NCI-H2029 treated with DMSO at 0.1 percent for 48 hours (cell line): ENCODE data around the gene C6orf62.
"Not testable (repeated sequence)": the region's sequence is repeated elsewhere in the genome, so short reads cannot be mapped to it uniquely, and the experiment has no call there.

Source experiments
- DNase-seq: peaks from one replicate; lab custom pipeline; 2025; lab: John Stamatoyannopoulos, UW

Gene C6orf62

DNA sequence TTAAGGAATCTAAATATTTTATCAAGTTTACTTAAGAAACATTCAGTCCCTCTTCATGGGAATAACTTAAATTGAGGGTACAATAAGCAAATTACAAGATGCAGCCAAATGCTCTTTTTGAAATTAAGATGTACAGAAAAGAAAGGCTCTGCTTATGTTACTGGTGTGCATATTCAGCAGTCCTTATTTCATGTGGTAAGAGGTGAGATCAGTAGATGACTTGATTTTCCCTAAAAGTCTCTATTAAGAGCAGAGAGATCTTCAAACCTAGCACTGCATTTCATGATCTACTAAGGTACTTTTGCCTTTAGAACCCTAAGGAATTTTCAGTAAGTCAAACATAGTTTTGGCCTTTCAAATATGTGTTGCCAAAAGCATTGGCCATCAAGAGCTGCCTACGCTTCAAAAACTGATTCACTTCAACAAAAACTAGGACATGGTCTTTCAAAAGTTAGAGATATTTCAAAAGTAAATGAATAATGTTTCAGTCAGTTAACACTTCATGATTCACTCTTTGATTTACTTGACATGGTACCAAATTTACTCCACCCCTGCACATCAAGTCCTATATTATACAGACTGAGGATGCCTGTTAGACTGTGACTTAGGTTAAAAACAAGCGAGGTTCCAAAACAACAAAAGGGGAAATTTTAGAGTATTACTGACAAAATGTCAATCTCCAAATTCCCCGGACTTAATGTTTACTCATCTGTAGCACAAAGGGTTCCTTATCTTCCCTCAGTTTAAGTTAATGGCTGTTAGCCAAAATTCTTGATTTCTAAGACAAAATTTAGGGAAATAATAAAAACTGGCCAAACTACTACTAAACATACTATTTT lies 19.2 kb downstream of the C6orf62 start:
- DNase-seq, result no peak

DNA sequence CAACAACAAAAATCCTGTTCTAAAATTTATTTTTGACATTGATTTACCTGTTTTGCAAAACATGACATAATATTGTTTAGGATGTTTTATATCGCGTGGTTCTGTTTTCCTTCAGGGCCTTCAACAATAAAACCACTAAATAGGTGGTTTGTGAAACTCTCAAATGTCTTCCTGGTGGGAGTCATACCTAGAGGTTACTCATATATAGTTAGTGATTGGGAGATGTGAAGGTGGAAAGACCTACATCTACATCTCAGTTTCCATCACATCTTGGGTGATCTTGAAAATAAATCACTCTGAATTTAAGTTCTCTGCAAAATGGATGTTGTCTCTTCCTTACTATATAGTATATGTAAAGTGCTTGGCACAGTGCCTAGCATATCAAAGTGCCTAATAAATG lies 22.9 kb downstream of the C6orf62 start:
- no peak for DNase-seq

DNA sequence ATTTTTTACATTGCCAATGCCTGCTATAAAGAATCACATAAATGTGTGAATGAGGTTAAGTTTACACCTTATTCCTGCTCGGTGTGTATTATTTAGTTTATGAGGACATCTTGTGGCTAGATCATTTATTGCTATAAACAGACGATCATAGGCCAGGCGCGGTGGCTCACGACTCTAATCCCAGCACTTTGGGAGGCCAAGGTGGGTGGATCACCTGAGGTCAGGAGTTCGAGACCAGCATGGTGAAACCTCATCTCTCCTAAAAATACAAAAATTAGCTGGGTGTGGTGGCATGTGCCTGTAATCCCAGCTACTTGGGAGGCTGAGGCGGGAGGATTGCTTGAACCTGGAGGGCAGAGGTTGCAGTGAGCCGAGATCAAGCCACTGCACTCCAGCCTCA lies 23.3 kb downstream of the C6orf62 start:
- peak; percentile 89 for DNase-seq

DNA sequence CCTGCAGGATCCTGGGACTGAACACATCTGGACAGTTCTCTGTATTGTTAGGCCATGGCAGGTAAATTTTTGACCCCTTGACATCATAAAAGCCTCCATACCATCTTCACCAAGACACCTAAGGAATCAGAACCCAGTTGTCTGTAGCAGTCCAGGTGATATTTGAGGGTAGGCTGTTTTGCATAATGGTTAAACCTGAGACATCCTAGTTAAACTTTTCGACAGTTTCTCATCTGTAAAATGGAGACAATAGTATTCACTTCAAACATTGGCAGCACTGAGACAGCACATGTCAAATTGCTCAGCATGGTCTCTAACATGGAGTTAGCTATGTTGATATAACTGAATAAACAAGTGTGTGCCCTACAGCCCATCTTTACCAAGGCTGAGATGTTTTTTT lies 24.8 kb downstream of the C6orf62 start:
- DNase-seq, result no peak

DNA sequence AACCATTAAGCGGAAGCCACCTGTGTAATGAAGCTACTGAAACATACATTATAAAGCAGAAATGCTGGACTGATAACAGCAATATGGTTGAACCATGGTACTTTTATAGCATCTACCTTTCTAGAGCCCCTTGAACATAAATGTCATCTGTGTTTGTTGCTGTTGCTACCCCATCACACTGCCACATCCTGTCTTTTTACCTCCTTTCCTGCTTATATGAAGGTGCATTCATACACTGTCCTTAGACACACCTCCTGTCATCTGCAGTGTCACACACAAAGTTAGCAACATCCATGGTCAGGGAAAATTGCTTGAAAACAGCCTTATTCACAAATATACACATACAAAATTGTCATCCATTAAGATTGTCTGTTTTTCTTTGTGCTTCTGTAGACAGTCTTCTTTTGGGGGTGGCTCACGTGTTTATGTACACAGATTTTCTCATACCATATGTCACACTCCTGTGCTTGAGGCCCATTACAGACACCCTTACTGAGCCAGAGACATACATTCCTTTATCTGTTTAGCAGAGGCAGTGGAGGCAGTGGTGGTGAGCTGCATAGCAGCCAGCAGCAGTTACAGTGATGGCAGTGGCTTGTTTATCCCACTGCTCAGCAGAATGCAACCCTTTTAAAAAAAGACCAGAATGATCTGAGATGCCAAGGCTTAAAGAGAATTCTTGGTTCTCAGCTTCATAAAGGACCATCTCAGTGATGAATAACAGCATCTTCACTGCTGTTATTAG lies 25.9 kb downstream of the C6orf62 start:
- DNase-seq, result no peak

DNA sequence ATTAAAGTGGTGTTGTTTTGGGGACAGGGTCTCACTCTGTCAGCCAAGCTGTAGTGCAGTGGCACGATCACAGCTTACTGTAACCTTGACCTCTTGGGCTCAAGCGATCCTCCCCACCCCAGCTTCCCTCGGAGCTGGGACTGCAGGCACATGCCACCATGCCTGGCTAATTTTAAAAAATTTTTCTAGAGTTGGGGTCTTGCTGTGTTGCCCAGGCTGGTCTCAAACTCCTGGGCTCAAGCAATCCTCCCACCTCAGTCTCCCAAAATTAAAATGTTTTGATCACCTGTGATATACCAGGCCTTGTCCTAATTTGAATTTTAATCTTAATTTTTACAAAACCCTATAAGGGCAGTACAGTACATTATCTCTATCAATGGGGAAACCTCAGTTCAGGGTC lies 26.5 kb downstream of the C6orf62 start:
- DNase-seq, result no peak

DNA sequence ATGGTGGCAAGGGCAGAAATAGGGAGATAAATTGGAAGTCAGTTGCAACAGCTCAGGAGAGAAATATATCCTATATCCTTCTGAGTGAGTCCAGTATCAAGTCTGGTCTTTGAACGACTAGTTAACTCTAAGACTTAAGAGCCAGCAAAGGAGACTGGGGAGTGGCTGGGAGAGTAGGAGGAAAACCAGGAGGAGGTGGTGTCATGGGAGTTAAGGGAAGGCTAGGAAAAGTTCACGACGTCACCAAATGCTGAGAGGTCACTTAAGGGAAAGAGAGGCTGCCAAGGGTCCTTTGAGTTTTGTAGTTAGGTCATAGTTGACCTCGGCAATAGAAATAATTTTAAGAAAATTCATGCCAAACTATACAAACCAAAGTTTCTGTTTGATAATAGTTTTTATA lies 27.0 kb downstream of the C6orf62 start:
- DNase-seq, result no peak

DNA sequence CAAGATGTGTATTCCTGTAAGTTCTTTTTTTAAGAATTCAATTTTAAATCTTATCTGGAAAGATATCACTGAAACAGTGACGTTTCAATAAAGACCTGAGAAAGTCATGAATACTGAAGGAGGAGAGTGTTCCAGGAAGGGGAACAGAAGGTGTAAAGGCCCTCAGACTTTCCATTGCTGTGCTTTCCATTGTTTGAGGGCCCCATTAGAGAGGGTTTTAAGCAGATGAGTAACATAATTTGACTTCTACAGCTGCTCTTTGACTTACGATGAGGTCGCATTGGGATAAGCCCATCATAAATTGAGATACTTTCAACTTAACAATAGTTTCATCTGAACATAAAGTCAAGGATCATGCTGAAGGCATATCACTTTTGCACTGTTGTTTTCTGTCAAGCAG lies 27.4 kb downstream of the C6orf62 start:
- no peak for DNase-seq

DNA sequence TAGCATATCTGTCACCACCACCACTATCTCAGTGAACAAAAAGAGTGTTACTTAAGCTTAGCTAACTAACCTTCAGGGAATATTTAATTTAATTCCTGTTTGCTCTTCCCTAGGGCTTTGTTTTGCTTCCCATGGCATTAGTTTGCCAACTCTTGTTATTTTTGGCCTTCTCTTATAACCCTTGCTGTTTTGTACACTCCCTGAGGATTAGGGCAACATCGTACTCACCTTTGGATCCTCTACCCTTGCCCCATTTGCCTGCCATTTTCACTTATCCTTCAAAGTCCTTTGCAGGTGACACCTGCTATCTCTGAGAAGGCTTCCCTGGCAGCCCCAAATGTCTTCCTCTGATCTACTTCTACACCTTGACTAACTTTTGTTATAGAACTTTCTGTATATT lies 28.4 kb downstream of the C6orf62 start:
- DNase-seq, result no peak

DNA sequence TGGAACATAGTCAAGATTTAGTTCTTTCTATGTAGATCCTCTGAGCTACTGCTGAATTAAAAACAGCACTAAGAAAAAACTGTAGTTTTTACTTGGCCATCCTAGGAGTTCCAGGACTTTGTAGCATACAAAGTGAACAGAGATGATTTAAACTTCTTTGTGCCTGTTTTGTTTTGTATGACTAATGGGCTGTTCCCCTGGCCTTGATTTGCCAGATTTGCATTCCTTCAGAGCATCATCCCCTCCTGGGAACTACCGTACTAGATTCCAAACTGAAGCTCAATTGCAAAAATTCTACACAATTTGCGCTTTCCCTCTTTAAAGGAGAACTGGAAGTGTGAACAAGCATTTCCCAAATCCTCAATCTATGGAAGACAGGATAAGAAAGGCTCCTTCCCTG lies 29.0 kb downstream of the C6orf62 start:
- no peak for DNase-seq

DNA sequence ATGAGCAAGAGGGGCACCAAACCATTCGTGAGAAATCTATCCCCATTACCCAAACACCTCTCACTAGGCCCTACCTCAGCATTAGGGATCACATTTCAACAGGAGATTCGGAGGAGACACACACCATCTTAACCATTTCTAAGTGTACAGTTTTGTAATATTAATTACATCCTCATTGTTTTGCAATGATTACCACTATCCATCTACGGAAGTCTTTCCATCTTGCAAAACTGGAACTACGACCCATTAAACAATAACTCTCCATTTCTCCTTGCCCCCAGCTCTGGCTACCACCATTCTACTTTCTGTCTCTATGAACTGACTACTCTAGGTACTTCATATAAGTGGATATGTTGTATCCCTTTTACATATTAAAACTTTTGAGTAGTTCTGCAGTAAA lies 32.0 kb downstream of the C6orf62 start:
- no peak for DNase-seq

DNA sequence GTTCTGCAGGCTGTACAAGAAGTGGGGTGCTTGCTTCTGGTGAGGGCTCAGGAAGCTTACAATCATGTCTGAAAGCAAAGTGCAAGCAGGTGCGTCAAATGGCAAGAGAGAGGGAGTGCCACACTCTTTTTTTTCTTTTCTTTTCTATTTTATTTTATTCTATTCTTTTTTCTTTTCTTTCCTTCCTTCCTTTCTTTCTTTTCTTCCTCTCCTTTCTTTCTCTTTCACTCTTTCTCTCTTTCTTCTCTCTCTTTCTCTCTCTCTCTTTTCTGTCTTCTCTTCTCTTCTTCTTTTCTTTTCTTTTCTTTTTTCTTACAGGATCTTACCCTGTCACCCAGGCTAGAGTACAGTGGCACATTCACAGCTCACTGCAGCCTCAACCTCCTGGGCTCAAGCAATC lies 32.5 kb downstream of the C6orf62 start:
- DNase-seq, result no peak

DNA sequence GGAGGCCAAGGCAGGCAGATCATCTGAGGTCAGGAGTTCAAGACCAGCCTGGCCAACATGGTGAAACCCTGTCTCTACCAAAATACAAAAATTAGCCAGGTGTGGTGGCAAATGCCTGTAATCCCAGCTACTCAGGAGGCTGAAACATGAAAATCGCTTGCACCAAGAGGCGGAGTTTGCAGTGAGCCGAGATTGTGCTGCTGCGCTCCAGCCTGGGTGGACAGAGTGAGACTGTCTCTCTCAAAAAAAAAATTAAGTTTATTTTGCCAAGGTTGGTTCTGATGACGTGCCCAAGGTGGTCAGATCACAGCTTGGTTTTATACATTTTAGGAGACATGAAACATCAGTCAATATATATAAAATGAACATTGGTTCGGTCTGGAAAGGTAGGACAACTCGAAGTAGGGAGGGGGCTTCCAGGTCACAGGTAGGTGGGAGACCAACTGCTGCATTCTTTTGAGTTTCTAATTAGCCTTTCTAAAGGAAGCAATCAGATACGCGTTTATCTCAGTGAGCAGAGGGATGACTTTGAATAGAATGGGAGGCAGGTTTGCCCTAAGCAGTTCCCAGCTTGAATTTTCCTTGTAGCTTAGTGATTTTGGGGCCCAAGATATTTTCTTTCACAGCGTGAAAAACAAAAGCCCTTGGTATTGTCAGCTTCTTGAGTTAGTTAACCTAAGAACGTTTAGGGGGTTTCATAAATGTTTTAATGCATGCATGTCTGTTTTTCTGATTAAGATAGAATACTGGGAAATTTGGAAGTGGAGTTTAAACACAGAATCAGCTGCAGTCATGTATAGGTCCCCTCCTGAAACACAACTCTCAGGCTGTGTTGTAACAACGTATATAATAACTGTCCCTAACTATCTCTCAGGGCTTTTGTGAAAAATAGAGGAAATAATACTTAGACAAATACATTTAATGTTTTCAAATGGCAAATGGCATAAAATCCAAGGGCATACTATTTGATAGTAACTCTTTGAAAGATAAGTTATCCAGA lies 35.4 kb downstream of the C6orf62 start:
- DNase-seq, result no peak

DNA sequence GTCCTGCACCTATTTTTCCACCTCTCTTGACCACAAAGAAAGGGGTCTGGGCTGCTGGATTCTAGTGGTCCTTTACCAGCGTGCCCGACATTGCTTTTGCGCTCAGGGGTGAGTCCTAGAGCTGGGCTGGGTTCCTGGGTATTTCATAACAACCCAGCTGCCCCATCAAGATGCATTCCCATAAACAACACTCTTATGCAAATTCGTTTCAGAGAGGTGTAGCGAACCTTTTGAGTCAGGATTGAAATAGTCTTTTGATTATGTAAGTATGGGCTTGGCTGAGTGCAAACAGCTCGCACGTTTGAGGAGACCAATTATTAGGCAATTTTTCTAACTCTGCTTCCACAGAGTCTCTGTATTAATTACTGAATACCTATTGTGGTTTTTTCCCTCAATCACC lies 38.4 kb downstream of the C6orf62 start:
- no peak for DNase-seq

DNA sequence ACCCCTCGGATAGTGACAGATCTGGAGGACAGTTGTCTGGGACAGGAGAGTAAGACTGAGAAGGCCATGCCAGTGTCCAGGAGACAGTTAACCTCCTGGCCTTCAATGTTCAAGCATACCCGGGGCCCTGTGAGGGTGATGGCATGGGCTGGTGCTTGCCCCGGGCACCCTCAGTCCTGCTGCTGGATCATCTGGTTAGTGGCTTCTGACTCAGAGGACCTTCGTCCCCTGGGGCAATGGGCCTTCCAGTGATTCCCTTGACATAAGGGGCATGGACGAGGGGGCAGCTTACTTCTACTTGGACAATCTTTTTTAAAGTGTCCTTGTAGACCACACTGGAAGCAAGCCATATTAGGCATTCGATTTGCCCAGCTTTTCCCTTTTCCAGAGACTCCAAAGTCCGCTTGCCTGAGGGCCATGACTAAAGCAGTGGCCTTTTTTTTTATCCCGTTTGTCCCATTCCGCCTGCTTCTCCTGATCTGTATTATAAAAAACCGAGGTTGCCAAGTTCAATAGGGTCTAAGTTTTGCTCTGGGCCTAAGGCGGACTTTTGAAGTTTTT lies 40.1 kb downstream of the C6orf62 start:
- DNase-seq, result not testable (repeated sequence)

DNA sequence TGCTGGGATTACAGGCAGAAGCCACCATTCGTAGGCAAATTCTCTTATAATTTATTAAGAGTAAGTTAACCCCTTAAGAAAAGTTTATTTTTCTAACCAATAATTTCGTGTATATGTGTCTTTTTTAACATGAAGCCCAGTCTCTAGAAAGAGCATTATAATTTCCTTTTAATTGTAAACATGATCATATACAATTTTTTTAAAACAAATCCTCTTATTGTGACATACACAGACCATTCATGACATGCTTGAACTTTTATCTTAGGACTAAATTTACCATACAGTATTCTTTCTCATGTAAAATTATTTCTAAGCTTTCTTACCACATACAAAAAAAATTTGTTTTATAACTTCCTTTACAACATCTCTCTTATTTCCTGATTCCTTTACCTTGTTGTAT lies 45.3 kb downstream of the C6orf62 start:
- DNase-seq, result no peak

DNA sequence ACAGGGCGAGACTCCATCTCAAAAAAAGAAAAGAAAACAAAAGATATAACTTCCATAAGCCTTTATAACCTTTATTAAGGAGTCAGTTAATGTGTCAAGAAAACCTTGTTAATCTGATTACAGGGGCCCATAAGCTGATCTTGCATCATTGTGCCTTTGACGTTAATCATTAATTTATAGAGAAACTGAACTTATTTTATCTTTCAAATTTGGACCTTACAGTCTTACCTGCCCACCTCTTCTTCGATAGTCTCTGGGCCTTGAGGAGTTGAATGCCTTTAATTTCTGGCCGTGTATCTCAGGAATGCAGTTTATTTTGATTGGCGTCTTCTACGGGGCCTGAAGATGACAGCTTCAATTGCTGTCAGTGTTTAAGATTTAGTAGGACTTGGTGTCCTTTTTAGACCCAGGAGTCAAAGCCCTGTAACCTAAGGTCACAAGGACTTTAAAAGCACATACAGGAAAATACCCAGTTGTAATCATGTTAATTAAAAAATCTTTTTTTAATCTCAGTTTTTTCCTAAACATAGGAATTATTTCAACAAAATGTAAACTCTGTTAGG lies 46.3 kb downstream of the C6orf62 start:
- DNase-seq, result no peak

DNA sequence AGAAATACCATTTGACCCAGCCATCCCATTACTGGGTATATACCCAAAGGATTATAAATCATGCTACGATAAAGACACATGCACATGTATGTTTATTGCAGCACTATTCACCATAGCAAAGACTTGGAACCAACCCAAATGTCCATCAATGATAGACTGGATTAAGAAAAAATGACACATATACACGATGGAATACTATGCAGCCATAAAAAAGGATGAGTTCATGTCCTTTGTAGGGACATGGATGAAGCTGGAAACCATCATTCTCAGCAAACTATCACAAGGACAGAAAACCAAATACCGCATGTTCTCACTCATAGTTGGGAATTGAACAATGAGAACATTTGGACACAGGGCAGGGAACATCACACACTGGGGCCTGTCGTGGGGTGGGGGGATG lies 47.9 kb downstream of the C6orf62 start:
- DNase-seq, result not testable (repeated sequence)

DNA sequence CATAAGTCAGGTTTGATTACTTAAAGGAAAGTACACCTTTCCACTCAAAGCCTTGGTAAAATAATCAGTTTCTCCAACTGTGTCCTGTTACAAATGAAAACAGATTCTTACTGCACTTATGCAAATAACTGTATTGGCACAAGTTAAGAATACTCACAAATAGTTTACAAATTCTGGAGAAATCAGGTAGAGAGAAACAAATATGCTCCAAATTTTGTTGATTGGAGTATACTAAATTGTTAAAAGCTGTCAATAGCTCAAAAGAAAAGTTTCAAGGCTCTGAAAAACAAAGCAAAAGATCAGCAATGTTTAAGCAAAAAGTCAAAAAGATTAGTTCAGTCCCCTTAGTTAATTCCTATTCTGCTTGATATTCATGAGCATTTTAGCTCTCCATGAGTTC lies 48.5 kb downstream of the C6orf62 start:
- not testable (repeated sequence) for DNase-seq

DNA sequence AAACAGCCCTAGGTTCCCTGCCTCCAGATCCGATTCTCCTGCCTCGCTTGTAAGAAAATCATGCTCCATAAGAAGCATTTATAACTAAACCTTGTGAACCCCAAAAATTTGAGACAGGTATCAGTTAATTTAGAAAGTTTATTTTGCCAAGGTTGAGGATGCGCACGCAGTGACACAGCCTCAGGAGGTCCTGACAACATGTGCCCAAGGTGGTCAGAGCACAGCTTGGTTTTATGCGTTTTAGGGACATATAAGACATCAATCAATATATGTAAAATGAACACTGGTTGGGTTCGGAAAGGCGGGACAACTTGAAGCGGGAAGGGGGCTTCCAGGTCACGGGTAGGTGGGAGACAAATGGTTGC lies 50.0 kb downstream of the C6orf62 start:
- no peak for DNase-seq
